Measurements from ENCODE around the gene HLA-DQB2. TPM values are rescaled to one million over a fixed set of nuclear protein-coding genes. Genes with fewer than 3 reads are reported as not detected.
"Not testable (repeated sequence)": the region's sequence is repeated elsewhere in the genome, so short reads cannot be mapped to it uniquely, and the experiment has no call there.

The HLA-DQB2 gene
- total and polyA plus RNA-seq, 4 donors = 0.32 TPM; not detected in 3

GRCh38 chr6:32759669-32760068, 3.7 kb downstream of the HLA-DQB2 start:
- H3K4me3 ChIP-seq (ENCODE audit: low read depth in 1 of 3, low read length in 3 of 3) = no peak overlapping the region
- H3K9ac ChIP-seq (ENCODE audit: low read depth in 1 of 2, low read length in 2 of 2) = no peak overlapping the region
- no peaks in the 10 kb centered on the region for H3K4me1 ChIP-seq (ENCODE audit: control insufficient read depth in 4 of 4, insufficient read depth in 4 of 4, low read length in 3 of 4)
- H3K36me3 ChIP-seq (ENCODE audit: control insufficient read depth in 4 of 4, insufficient read depth in 3 of 4, low read depth in 1 of 4, low read length in 3 of 4) = no peaks in the 10 kb centered on the region
- WGBS = 75% methylated on average over 1 of the region's 1 CpG
- H3K9me3 ChIP-seq (ENCODE audit: control insufficient read depth in 4 of 4, low read length in 3 of 4) = no peaks in the 10 kb centered on the region
- H3K27me3 ChIP-seq (ENCODE audit: control insufficient read depth in 4 of 4, insufficient read depth in 4 of 4, low read length in 3 of 4) = peaks cover 0 to 5% (median 0%) of the 10 kb centered on the region in 4 donors
- no peak overlapping the region for H3K27ac ChIP-seq (ENCODE audit: low read depth in 1 of 2, low read length in 2 of 2)
- TF ChIP-seq NR2F2 (IDR thresholded peaks at IDR 0.05) = no peak
- no peak for TF ChIP-seq MAX (IDR thresholded peaks at IDR 0.05)
- no peak for TF ChIP-seq HNF4A (conservative IDR thresholded peaks at IDR 0.05)
- no peak for TF ChIP-seq HNF4G (IDR thresholded peaks at IDR 0.05)
- no peak for TF ChIP-seq CTCF (IDR thresholded peaks at IDR 0.05; ENCODE audit: low read depth, low read length, missing input control)
- TF ChIP-seq TAF1 (conservative IDR thresholded peaks at IDR 0.05) = no peak
- no peak for TF ChIP-seq JUND (IDR thresholded peaks at IDR 0.05)
- no peak for DNase-seq (ENCODE audit: low spot score)

GRCh38 chr6:32752580-32752979, 10.8 kb downstream of the HLA-DQB2 start:
- no peak overlapping the region for H3K4me3 ChIP-seq (ENCODE audit: low read depth in 1 of 3, low read length in 3 of 3)
- H3K36me3 ChIP-seq (ENCODE audit: control insufficient read depth in 4 of 4, insufficient read depth in 3 of 4, low read depth in 1 of 4, low read length in 3 of 4) = no peaks in the 10 kb centered on the region
- 32% methylated on average over 8 of the region's 8 CpGs for WGBS
- no peak overlapping the region for H3K27ac ChIP-seq (ENCODE audit: low read depth in 1 of 2, low read length in 2 of 2)
- H3K27me3 ChIP-seq (ENCODE audit: control insufficient read depth in 4 of 4, insufficient read depth in 4 of 4, low read length in 3 of 4) = peaks cover 0 to 6% (median 0%) of the 10 kb centered on the region in 4 donors
- H3K9ac ChIP-seq (ENCODE audit: low read depth in 1 of 2, low read length in 2 of 2) = no peak overlapping the region
- no peaks in the 10 kb centered on the region for H3K4me1 ChIP-seq (ENCODE audit: control insufficient read depth in 4 of 4, insufficient read depth in 4 of 4, low read length in 3 of 4)
- H3K9me3 ChIP-seq (ENCODE audit: control insufficient read depth in 4 of 4, low read length in 3 of 4) = no peaks in the 10 kb centered on the region
- no peak for DNase-seq (ENCODE audit: low spot score)
- no peak for TF ChIP-seq RXRA (IDR thresholded peaks at IDR 0.05)
- TF ChIP-seq ATF3 (IDR thresholded peaks at IDR 0.05) = no peak
- no peak for TF ChIP-seq GABPA (IDR thresholded peaks at IDR 0.05 in 1 of 2, conservative IDR thresholded peaks at IDR 0.05 in 1 of 2)
- TF ChIP-seq REST (IDR thresholded peaks at IDR 0.05) = no peak
- no peak for TF ChIP-seq FOXA1 (IDR thresholded peaks at IDR 0.05)
- TF ChIP-seq HNF4G (IDR thresholded peaks at IDR 0.05) = no peak
- TF ChIP-seq HNF4A (conservative IDR thresholded peaks at IDR 0.05) = no peak
- no peak for TF ChIP-seq EGR1 (IDR thresholded peaks at IDR 0.05; ENCODE audit: low read depth in 2 of 2)

- H3K9me3 ChIP-seq (ENCODE audit: control insufficient read depth in 4 of 4, low read length in 3 of 4); H3K36me3 ChIP-seq (ENCODE audit: control insufficient read depth in 4 of 4, insufficient read depth in 3 of 4, low read depth in 1 of 4, low read length in 3 of 4); H3K4me1 ChIP-seq (ENCODE audit: control insufficient read depth in 4 of 4, insufficient read depth in 4 of 4, low read length in 3 of 4); H3K9ac ChIP-seq (ENCODE audit: low read depth in 1 of 2, low read length in 2 of 2); H3K27ac ChIP-seq (ENCODE audit: low read depth in 1 of 2, low read length in 2 of 2); DNase-seq (ENCODE audit: low spot score); H3K4me3 ChIP-seq (ENCODE audit: low read depth in 1 of 3, low read length in 3 of 3): not testable (repeated sequence)
- WGBS = 76% methylated on average over 1 of the region's 1 CpG
- peaks cover 0 to 12% (median 2%) of the 10 kb centered on the region in 4 donors for H3K27me3 ChIP-seq (ENCODE audit: control insufficient read depth in 4 of 4, insufficient read depth in 4 of 4, low read length in 3 of 4)
These were observed 17.7 kb downstream of the HLA-DQB2 start for GRCh38 chr6:32745649-32746048.

All from liver (tissue), 9 donors.